Mucosa of stomach (tissue), 1 donor: ENCODE results near the gene DSTYK.

Experiments
- H3K27me3 ChIP-seq: one replicate; pipeline ENCODE4 v1.7.0; 2013; ENCODE audit warnings: mild to moderate bottlenecking, low read length; ENCODE audit not compliant: control insufficient read depth, insufficient read depth
- H3K36me3 ChIP-seq: one replicate; pipeline ENCODE4 v1.7.0; 2013; ENCODE audit warnings: low read length; ENCODE audit not compliant: control insufficient read depth, insufficient read depth
- H3K4me1 ChIP-seq: one replicate; pipeline ENCODE4 v1.7.0; 2013; ENCODE audit warnings: mild to moderate bottlenecking, low read length; ENCODE audit not compliant: control insufficient read depth, insufficient read depth
- H3K4me3 ChIP-seq: one replicate; pipeline ENCODE4 v1.7.0; 2013; ENCODE audit warnings: low read length
- H3K9ac ChIP-seq: one replicate; pipeline ENCODE4 v1.7.0; 2013; ENCODE audit warnings: mild to moderate bottlenecking, low read length, moderate library complexity
- H3K9me3 ChIP-seq: one replicate; pipeline ENCODE4 v1.7.0; 2013; ENCODE audit warnings: mild to moderate bottlenecking, low read length, moderate library complexity; ENCODE audit not compliant: control insufficient read depth
- donor health status: Pancreatic carcinoma.

The DSTYK gene

DNA sequence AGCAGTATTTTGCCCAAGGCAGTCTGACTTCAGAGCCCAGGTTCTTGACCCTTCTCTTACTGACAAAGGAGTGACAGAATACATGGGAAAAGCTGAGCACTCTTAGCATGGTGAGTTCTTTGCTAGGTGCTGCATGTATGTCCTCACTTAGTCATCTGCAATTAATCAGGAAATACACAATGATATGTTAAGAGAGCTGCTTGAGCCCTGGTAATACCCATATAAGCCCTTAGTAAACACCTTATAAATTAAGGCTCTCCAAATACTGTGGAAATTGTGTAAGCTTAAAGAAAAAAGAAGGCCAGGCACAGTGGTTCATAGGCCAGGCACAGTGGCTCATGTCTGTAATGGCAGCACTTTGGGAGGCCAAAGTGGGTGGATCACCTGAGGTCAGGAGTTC lies 113.3 kb downstream of the DSTYK start:
- Histone ChIP-seq H3K4me1 (no peaks in the 10 kb centered on the region), H3K27me3 (no peaks in the 10 kb centered on the region), H3K36me3 (peaks cover 12% of the 10 kb centered on the region), H3K4me3 (no peak overlapping the region), H3K9me3 (no peaks in the 10 kb centered on the region), H3K9ac (no peak overlapping the region)

DNA sequence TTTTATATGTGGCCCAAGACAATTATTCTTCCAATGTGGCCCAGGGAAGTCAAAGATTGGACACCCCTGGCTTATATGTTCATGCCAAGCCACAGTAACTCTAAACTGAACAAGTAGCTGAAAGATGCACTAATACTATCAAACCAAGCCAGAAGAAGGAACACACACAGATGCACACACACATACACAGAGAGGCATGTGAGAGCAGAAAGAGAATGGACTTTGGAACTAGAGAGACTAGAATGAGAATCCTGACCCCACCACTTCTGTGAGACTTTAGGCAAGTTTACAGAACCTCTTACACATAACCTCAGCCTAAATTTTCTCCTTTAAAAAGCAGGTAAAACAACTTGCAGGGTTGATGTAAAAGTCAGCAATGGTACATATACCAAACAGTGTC lies 116.1 kb downstream of the DSTYK start:
- H3K4me3 ChIP-seq = no peak overlapping the region
- no peaks in the 10 kb centered on the region for H3K4me1 ChIP-seq
- no peak overlapping the region for H3K9ac ChIP-seq
- H3K27me3 ChIP-seq = no peaks in the 10 kb centered on the region
- peaks cover 12% of the 10 kb centered on the region for H3K36me3 ChIP-seq
- no peaks in the 10 kb centered on the region for H3K9me3 ChIP-seq
